Bronchial epithelial cell (primary cell): ENCODE results near the gene COL2A1. TPM values are rescaled to one million over a fixed set of nuclear protein-coding genes. Genes with fewer than 3 reads are reported as not detected.

Experiments
- DNase-seq: peaks from one replicate; pipeline ENCODE4 v3.0.0-alpha.2; 2010; ENCODE audit warnings: low read depth
- FAIRE-seq: peaks from 2 replicates; lab custom pipeline; 2011; peaks lifted over from hg19 to GRCh38; lab: Jason Lieb, UNC
- H3K27me3 ChIP-seq: 2 replicates; pipeline ENCODE4 v1.5.1; 2011; ENCODE audit warnings: low read length; ENCODE audit not compliant: control insufficient read depth, insufficient read depth
- H3K36me3 ChIP-seq: 2 replicates; pipeline ENCODE4 v1.5.1; 2011; ENCODE audit warnings: low read length; ENCODE audit not compliant: control insufficient read depth, insufficient read depth
- H3K4me3 ChIP-seq: 2 replicates; pipeline ENCODE4 v1.5.1; 2011; ENCODE audit warnings: mild to moderate bottlenecking, low read depth, low read length, control low read depth
- total RNA-seq: library from RNA; depleted of rRNA; stranded (reverse); fragments of >200 nt; gene quantifications from 2 replicates; pipeline ENCODE4 v1.2.1, GENCODE V29; 2014
- TF ChIP-seq, protein P1 (sequence below): IDR thresholded peaks from 2 replicates; pipeline ENCODE4 v1.5.1; 2011; ENCODE audit warnings: mild to moderate bottlenecking, moderate library complexity, low read length, control low read depth, inconsistent platforms; ENCODE audit not compliant: insufficient read depth, severe bottlenecking

Gene COL2A1
- total RNA-seq, 1 donor from 2014 or later = under 0.01 TPM

DNA sequence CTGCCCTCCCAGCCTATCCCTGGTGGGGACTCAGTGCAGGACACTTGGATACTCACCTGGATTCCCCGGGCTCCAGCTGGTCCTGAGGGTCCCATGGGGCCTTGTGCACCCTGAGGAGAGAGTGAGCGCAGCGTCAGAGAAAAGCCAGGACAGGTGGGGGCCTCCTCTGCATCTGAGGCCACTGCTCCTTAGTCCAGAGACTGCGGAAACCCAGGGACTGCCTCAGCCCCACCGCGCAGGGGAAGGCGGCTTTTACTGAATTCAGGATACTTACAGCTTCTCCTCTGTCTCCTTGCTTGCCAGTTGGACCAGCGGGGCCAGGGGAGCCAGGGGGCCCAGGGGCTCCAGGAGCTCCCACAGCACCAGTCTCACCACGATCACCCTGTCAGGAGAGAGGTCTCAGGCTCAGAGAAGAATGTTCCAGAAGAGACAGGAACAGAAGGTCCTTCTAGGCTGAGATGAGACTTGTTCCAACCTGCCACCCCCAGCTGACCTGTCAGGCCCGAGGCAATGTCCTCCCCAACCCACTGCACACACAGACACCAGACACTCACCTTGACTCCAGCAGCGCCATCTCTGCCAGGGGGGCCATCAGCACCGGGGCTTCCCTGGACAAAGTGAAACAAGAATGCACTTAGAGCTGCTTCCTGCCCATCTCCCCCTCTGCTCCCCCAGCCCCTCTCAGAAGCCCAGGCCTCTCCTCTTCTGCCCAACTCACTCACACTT, 27.1 kb downstream of the COL2A1 start:
- TF ChIP-seq, protein P1, sequence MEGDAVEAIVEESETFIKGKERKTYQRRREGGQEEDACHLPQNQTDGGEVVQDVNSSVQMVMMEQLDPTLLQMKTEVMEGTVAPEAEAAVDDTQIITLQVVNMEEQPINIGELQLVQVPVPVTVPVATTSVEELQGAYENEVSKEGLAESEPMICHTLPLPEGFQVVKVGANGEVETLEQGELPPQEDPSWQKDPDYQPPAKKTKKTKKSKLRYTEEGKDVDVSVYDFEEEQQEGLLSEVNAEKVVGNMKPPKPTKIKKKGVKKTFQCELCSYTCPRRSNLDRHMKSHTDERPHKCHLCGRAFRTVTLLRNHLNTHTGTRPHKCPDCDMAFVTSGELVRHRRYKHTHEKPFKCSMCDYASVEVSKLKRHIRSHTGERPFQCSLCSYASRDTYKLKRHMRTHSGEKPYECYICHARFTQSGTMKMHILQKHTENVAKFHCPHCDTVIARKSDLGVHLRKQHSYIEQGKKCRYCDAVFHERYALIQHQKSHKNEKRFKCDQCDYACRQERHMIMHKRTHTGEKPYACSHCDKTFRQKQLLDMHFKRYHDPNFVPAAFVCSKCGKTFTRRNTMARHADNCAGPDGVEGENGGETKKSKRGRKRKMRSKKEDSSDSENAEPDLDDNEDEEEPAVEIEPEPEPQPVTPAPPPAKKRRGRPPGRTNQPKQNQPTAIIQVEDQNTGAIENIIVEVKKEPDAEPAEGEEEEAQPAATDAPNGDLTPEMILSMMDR = no peak
- H3K4me3 ChIP-seq = no peak overlapping the region

DNA sequence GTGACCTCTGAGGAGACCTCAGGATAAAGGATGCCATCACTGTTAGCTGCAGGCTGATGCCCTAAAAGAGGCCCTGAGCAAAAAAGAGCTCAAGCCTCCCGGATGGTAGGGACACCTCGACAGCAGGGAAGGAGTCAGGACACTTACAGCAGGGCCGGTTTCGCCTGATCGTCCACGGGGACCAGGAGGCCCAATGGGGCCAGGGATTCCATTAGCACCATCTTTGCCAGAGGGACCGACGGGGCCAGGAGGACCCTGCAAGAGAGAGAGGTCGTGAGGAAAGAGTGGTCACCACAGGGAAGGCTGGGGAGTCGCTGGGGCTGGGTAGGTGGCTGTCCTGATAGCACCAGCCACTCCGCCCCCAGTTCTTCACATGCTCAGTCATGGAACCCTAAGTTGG, 28.5 kb downstream of the COL2A1 start:
- FAIRE-seq = no peak
- TF ChIP-seq, protein P1 = no peak
- H3K4me3 ChIP-seq = no peak overlapping the region

More for the DNA sequence above, 27.1 kb downstream of the COL2A1 start:
- FAIRE-seq (peak; percentile 55), DNase-seq (peak; percentile 61)
- Histone ChIP-seq H3K36me3 (no peaks in the 10 kb centered on the region), H3K27me3 (peaks cover 6% of the 10 kb centered on the region)

DNA sequence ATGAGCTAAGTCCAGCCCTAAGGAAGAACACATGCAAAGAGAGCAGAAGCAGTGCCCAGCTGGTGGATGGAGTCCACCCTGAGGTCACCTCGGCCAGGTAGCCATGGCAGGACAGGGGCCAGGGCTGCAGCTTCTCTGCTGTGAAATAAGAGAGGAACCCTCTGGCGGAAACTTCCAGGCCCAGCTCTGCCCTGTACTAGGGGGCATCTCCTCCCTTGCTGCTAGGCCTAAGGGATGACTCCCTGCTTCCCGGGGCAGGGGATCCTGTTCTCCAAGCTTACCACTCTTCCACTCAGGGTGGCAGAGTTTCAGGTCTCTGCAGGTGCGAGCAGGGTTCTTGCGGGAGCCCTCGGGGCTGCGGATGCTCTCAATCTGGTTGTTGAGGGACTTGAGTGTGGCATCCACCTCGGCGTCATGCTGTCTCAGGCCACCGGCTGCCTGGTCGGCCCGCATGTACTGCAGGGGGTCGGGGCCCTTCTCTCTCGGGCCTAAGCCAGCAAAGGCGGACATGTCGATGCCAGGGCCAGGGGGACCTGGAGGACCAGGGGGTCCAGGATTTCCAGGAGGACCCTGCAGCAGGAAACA, 29.1 kb downstream of the COL2A1 start:
- Histone ChIP-seq H3K27me3 (no peaks in the 10 kb centered on the region), H3K36me3 (no peaks in the 10 kb centered on the region), H3K4me3 (no peak overlapping the region)
- FAIRE-seq (no peak), DNase-seq (no peak)
- TF ChIP-seq, protein P1 = no peak

More for the DNA sequence above, 28.5 kb downstream of the COL2A1 start:
- no peaks in the 10 kb centered on the region for H3K27me3 ChIP-seq
- H3K36me3 ChIP-seq = no peaks in the 10 kb centered on the region
- no peak for DNase-seq

DNA sequence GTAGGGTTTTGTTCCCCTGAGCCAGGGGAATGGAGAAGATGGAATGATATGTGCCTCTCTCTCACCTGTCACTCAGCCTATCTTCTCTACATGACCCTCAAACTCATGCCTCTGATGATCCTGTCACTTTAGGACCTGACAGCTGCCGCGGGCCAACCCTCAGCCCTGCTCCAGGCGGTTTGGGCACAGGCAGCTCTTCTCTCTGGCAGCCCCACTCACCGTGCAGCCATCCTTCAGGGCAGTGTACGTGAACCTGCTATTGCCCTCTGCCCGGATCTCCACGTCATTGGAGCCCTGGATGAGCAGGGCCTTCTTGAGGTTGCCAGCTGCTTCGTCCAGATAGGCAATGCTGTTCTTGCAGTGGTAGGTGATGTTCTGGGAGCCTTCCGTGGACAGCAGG, 30.4 kb downstream of the COL2A1 start:
- DNase-seq (no peak), FAIRE-seq (peak; percentile 50)
- Histone ChIP-seq H3K27me3 (no peaks in the 10 kb centered on the region), H3K4me3 (no peak overlapping the region), H3K36me3 (no peaks in the 10 kb centered on the region)
- TF ChIP-seq, protein P1 = no peak

DNA sequence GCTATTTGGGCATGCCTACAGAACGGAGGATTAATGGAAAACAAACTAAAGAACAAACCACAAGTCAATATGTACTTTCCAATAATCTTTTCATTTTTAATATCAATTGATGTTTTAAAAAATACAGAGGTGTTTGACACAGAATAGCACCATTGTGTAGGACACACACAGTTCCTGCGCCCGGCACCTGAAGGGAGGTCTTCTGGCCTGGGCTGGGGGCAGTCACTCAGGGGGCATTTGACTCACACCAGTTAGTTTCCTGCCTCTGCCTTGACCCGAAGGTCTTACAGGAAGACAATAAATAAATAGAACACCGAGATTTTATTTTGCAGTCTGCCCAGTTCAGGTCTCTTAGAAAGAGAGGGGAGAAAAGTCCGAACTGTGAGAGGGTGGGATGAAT, 31.4 kb downstream of the COL2A1 start:
- TF ChIP-seq, protein P1 = no peak

More for the DNA sequence above, 31.4 kb downstream of the COL2A1 start:
- DNase-seq = no peak
- Histone ChIP-seq H3K4me3 (no peak overlapping the region), H3K36me3 (no peaks in the 10 kb centered on the region), H3K27me3 (no peaks in the 10 kb centered on the region)
- no peak for FAIRE-seq
